OCI-LY7 (cell line): Measurements from ENCODE around the gene KCTD17.

ENCODE experiments used
- CTCF ChIP-seq: fragments of 200-600 bp; sonication (generic); conservative IDR thresholded peaks from 2 replicates; pipeline ENCODE4 v1.5.1; 2014; ENCODE audit warnings: mild to moderate bottlenecking, antibody characterized with exemption, low read length, moderate library complexity, mixed read lengths
- EZH2phosphoT487 ChIP-seq: fragments of 200-600 bp; sonication (generic); IDR thresholded peaks from 2 replicates; pipeline ENCODE4 v1.6.1; 2018; ENCODE audit warnings: low read depth, borderline replicate concordance, mild to moderate bottlenecking, mixed run types, antibody characterized with exemption, low read length, moderate library complexity, mixed read lengths

- TF ChIP-seq CTCF (no peak), EZH2phosphoT487 (no peak)
Measured at GRCh38 chr22:37070334-37070733, 18.8 kb downstream of the KCTD17 start.
